ENCODE measurements around the gene EPB41. TPM values are rescaled to one million over a fixed set of nuclear protein-coding genes. Genes with fewer than 3 reads are reported as not detected.

The EPB41 gene
- total and polyA plus RNA-seq, 2 experiments from 2014 or later, result 0.89 to 1.5 TPM

- no peaks in the 10 kb centered on the region for H4K20me1 ChIP-seq (ENCODE audit: insufficient read depth)
- 83 to 93% methylated on average over 3 of the region's 3 CpGs for WGBS, 2 experiments (ENCODE audit: low coverage in 1 of 2, low lambda C conversion rate in 2 of 2, missing lambda C conversion rate in 2 of 2)
- no peak overlapping the region for H3K4me2 ChIP-seq (ENCODE audit: unreplicated experiment)
- no peak for TF ChIP-seq EZH2 (IDR thresholded peaks at IDR 0.05; ENCODE audit: insufficient read depth, poor library complexity, severe bottlenecking)
- TF ChIP-seq EZH2phosphoT487 (IDR thresholded peaks at IDR 0.05; ENCODE audit: insufficient read depth, low read depth), result no peak
- H3K9me2 ChIP-seq (ENCODE audit: insufficient read depth), result no peaks in the 10 kb centered on the region
- in situ Hi-C loops (cut with MboI), result no loop called here
- H3K27ac ChIP-seq, result no peak overlapping the region
- no peak for DNase-seq
- no peaks in the 10 kb centered on the region for H3K27me3 ChIP-seq (replicated peaks; ENCODE audit: insufficient read depth)
- no peak overlapping the region for H2AFZ ChIP-seq
- no peaks in the 10 kb centered on the region for H3K9me3 ChIP-seq (ENCODE audit: low read depth)
- H3K9ac ChIP-seq, result no peak overlapping the region
- no peaks in the 10 kb centered on the region for H3K36me3 ChIP-seq (ENCODE audit: low read depth)
- no peaks in the 10 kb centered on the region for H3K4me1 ChIP-seq (ENCODE audit: insufficient read depth)
- H3K79me2 ChIP-seq (ENCODE audit: insufficient read depth), result no peaks in the 10 kb centered on the region
- no peak overlapping the region for H3K4me3 ChIP-seq
- no peaks in the 10 kb centered on the region for H3F3A ChIP-seq (ENCODE audit: insufficient read depth)
Measured at GRCh38 chr1:29004798-29005197, 90.4 kb downstream of the EPB41 start.

- Histone ChIP-seq H2AFZ (no peak overlapping the region), H3K4me2 (ENCODE audit: unreplicated experiment) (no peak overlapping the region), H3K4me3 (no peak overlapping the region), H3F3A (ENCODE audit: insufficient read depth) (no peaks in the 10 kb centered on the region), H3K79me2 (ENCODE audit: insufficient read depth) (no peaks in the 10 kb centered on the region), H3K27me3 (replicated peaks; ENCODE audit: insufficient read depth) (no peaks in the 10 kb centered on the region), H3K9me3 (ENCODE audit: low read depth) (no peaks in the 10 kb centered on the region), H3K9ac (no peak overlapping the region), H3K36me3 (ENCODE audit: low read depth) (no peaks in the 10 kb centered on the region), H3K4me1 (ENCODE audit: insufficient read depth) (no peaks in the 10 kb centered on the region), H3K9me2 (ENCODE audit: insufficient read depth) (no peaks in the 10 kb centered on the region), H3K27ac (no peak overlapping the region), H4K20me1 (ENCODE audit: insufficient read depth) (no peaks in the 10 kb centered on the region)
- DNase-seq, result no peak
- 71 to 75% methylated on average over 3 of the region's 3 CpGs for WGBS, 2 experiments (ENCODE audit: low coverage in 1 of 2, low lambda C conversion rate in 2 of 2, missing lambda C conversion rate in 2 of 2)
- in situ Hi-C loops (cut with MboI), result no loop called here
- no peak for TF ChIP-seq EZH2 (IDR thresholded peaks at IDR 0.05; ENCODE audit: insufficient read depth, poor library complexity, severe bottlenecking)
Measured at GRCh38 chr1:29011775-29012174, 97.4 kb downstream of the EPB41 start.

GRCh38 chr1:29017235-29017634 is 102.9 kb downstream of the EPB41 start:
- in situ Hi-C loops (cut with MboI), result no loop called here
- Histone ChIP-seq H3K4me1 (ENCODE audit: insufficient read depth) (no peaks in the 10 kb centered on the region), H3K79me2 (ENCODE audit: insufficient read depth) (no peaks in the 10 kb centered on the region), H3K9ac (no peak overlapping the region), H3F3A (ENCODE audit: insufficient read depth) (no peaks in the 10 kb centered on the region), H2AFZ (no peak overlapping the region), H3K9me3 (ENCODE audit: low read depth) (no peaks in the 10 kb centered on the region), H3K9me2 (ENCODE audit: insufficient read depth) (no peaks in the 10 kb centered on the region), H3K27me3 (replicated peaks; ENCODE audit: insufficient read depth) (no peaks in the 10 kb centered on the region), H4K20me1 (ENCODE audit: insufficient read depth) (no peaks in the 10 kb centered on the region), H3K4me2 (ENCODE audit: unreplicated experiment) (no peak overlapping the region), H3K36me3 (ENCODE audit: low read depth) (no peaks in the 10 kb centered on the region), H3K4me3 (no peak overlapping the region), H3K27ac (no peak overlapping the region)
- no peak for DNase-seq
- 75 to 78% methylated on average over 5 of the region's 5 CpGs for WGBS, 2 experiments (ENCODE audit: low coverage in 1 of 2, low lambda C conversion rate in 2 of 2, missing lambda C conversion rate in 2 of 2)
- TF ChIP-seq EZH2phosphoT487 (IDR thresholded peaks at IDR 0.05; ENCODE audit: insufficient read depth, low read depth), result no peak
- TF ChIP-seq EZH2 (IDR thresholded peaks at IDR 0.05; ENCODE audit: insufficient read depth, poor library complexity, severe bottlenecking), result no peak

GRCh38 chr1:29017975-29018712 is 103.8 kb downstream of the EPB41 start:
- H3K9ac ChIP-seq, result no peak overlapping the region
- no peaks in the 10 kb centered on the region for H3F3A ChIP-seq (ENCODE audit: insufficient read depth)
- no peak overlapping the region for H3K27ac ChIP-seq

More at GRCh38 chr1:29017975-29018712, 103.8 kb downstream of the EPB41 start:
- Histone ChIP-seq H3K36me3 (ENCODE audit: low read depth) (no peaks in the 10 kb centered on the region), H3K4me1 (ENCODE audit: insufficient read depth) (no peaks in the 10 kb centered on the region), H3K4me2 (ENCODE audit: unreplicated experiment) (no peak overlapping the region), H3K9me3 (ENCODE audit: low read depth) (no peaks in the 10 kb centered on the region), H3K27me3 (replicated peaks; ENCODE audit: insufficient read depth) (no peaks in the 10 kb centered on the region), H2AFZ (no peak overlapping the region), H3K9me2 (ENCODE audit: insufficient read depth) (no peaks in the 10 kb centered on the region), H3K4me3 (no peak overlapping the region), H4K20me1 (ENCODE audit: insufficient read depth) (no peaks in the 10 kb centered on the region), H3K79me2 (ENCODE audit: insufficient read depth) (no peaks in the 10 kb centered on the region)
- no peak for DNase-seq
- 82 to 87% methylated on average over 8 of the region's 8 CpGs for WGBS, 2 experiments (ENCODE audit: low coverage in 1 of 2, low lambda C conversion rate in 2 of 2, missing lambda C conversion rate in 2 of 2)
- no peak for TF ChIP-seq EZH2 (IDR thresholded peaks at IDR 0.05; ENCODE audit: insufficient read depth, poor library complexity, severe bottlenecking)
- TF ChIP-seq EZH2phosphoT487 (IDR thresholded peaks at IDR 0.05; ENCODE audit: insufficient read depth, low read depth), result no peak
- in situ Hi-C loops (cut with MboI), result no loop called here

Data from GM23248 (cell line).